SK-N-SH (cell line): ENCODE results near the gene RARA. TPM values are rescaled to one million over a fixed set of nuclear protein-coding genes. Genes with fewer than 3 reads are reported as not detected.

Experiments used
- CTCF ChIA-PET: fragments of 300-600, 350-600 bp; formaldehyde crosslinking; extraction: SDS; loops from one replicate; lab custom pipeline; 2021; lab: Yijun Ruan, JAX
- POLR2A ChIA-PET: fragments of 350-600 bp; sonication (Branson Sonifier 250); formaldehyde crosslinking; extraction: SDS; loops from one replicate; lab custom pipeline; 2020; ENCODE audit warnings: antibody characterized with exemption, inconsistent platforms; lab: Yijun Ruan, JAX
- DNase-seq: peaks from one replicate; pipeline ENCODE4 v3.0.0; 2012
- H2AFZ ChIP-seq: fragments of 200-600 bp; sonication (generic); 2 replicates; pipeline ENCODE4 v1.8.1; 2016; ENCODE audit warnings: antibody characterized with exemption, mild to moderate bottlenecking, low read depth
- H3F3A ChIP-seq: fragments of 200-600 bp; sonication (generic); replicated peaks from 2 replicates; pipeline ENCODE3; 2016; ENCODE audit warnings: antibody characterized with exemption, mild to moderate bottlenecking; ENCODE audit not compliant: insufficient read depth
- H3K27ac ChIP-seq, 2 experiments: fragments of 200-500 bp in 1 of 2; fragments of 200-600 bp in 1 of 2; sonication (Bioruptor generic) in 1 of 2; sonication (generic), shearing (Covaris generic) in 1 of 2; 2 replicates each; pipeline versions ENCODE4 v1.5.1 to v1.6.1; 2014 to 2016; ENCODE audit warnings: low read depth in 2 of 2, inconsistent platforms in 1 of 2, low read length in 1 of 2, mild to moderate bottlenecking in 1 of 2, mixed read lengths in 1 of 2
- H3K27me3 ChIP-seq: fragments of 200-600 bp; sonication (generic), shearing (Covaris generic); 2 replicates; pipeline ENCODE4 v1.6.1; 2016; ENCODE audit warnings: mixed run types; ENCODE audit not compliant: insufficient read depth
- H3K36me3 ChIP-seq, 2 experiments: fragments of 200-500 bp in 1 of 2; fragments of 200-600 bp in 1 of 2; sonication (Bioruptor generic) in 1 of 2; sonication (generic) in 1 of 2; replicated peaks in 1 of 2; 2 replicates each; pipeline versions ENCODE3 to v1.5.1; 2014 to 2016; ENCODE audit warnings: low read length in 1 of 2, mild to moderate bottlenecking in 1 of 2; ENCODE audit not compliant: insufficient read depth in 2 of 2, control insufficient read depth in 1 of 2
- H3K4me1 ChIP-seq, 2 experiments: fragments of 200-500 bp in 1 of 2; fragments of 200-600 bp in 1 of 2; sonication (Bioruptor generic) in 1 of 2; sonication (generic), shearing (Covaris generic) in 1 of 2; 2 replicates each; pipeline versions ENCODE4 v1.5.1 to v1.6.1; 2014 to 2016; ENCODE audit warnings: low read depth in 1 of 2, low read length in 1 of 2, mixed run types in 1 of 2; ENCODE audit not compliant: insufficient read depth in 2 of 2, control insufficient read depth in 1 of 2
- H3K4me2 ChIP-seq: fragments of 200-600 bp; sonication (generic), shearing (Covaris generic); 2 replicates; pipeline ENCODE4 v1.6.1; 2017; ENCODE audit warnings: mixed run types
- H3K4me3 ChIP-seq, 2 experiments: fragments of 200-500 bp in 1 of 2; fragments of 200-600 bp in 1 of 2; sonication (Bioruptor generic) in 1 of 2; sonication (generic), shearing (Covaris generic) in 1 of 2; 2 replicates each; pipeline versions ENCODE4 v1.5.1 to v1.8.1; 2014 to 2016; ENCODE audit warnings: low read depth in 2 of 2, inconsistent platforms in 1 of 2, low read length in 1 of 2, mild to moderate bottlenecking in 1 of 2, mixed read lengths in 1 of 2, moderate library complexity in 1 of 2
- H3K79me2 ChIP-seq: fragments of 200-600 bp; sonication (generic); 2 replicates; pipeline ENCODE4 v1.8.1; 2017; ENCODE audit warnings: mild to moderate bottlenecking; ENCODE audit not compliant: insufficient read depth
- H3K9ac ChIP-seq: fragments of 200-600 bp; sonication (generic); 2 replicates; pipeline ENCODE4 v1.6.1; 2017; ENCODE audit warnings: mixed run types
- H3K9me2 ChIP-seq: fragments of 200-600 bp; sonication (generic); 2 replicates; pipeline ENCODE4 v1.6.1; 2017; ENCODE audit warnings: mixed run types
- H3K9me3 ChIP-seq: fragments of 200-600 bp; sonication (generic); 2 replicates; pipeline ENCODE4 v1.6.1; 2017; ENCODE audit warnings: mixed run types, mild to moderate bottlenecking, moderate library complexity
- H4K20me1 ChIP-seq: fragments of 200-600 bp; sonication (generic); 2 replicates; pipeline ENCODE4 v1.6.1; 2017; ENCODE audit warnings: mild to moderate bottlenecking, mixed run types; ENCODE audit not compliant: insufficient read depth
- EP300 ChIP-seq, 2 experiments: IDR thresholded peaks; 2 replicates each; pipeline versions ENCODE4 v1.4.0 to v1.6.1; 2012; ENCODE audit warnings: borderline replicate concordance in 1 of 2, low read depth in 1 of 2, low read length in 1 of 2
- EZH2phosphoT487 ChIP-seq: fragments of 200-600 bp; sonication (generic); IDR thresholded peaks from 2 replicates; pipeline ENCODE4 v1.6.1; 2017; ENCODE audit warnings: low read depth, mixed run types, mild to moderate bottlenecking, antibody characterized with exemption, moderate library complexity, borderline replicate concordance
- FOXM1 ChIP-seq: IDR thresholded peaks from 2 replicates; pipeline ENCODE4 v1.4.0; 2012; ENCODE audit warnings: low read depth, mild to moderate bottlenecking
- GATA2 ChIP-seq: sonication (generic); formaldehyde crosslinking; IDR thresholded peaks from 2 replicates; pipeline ENCODE4 v1.5.0; 2020; ENCODE audit warnings: mild to moderate bottlenecking, missing genetic modification reagents
- JUND ChIP-seq: IDR thresholded peaks from 2 replicates; pipeline ENCODE4 v1.4.0; 2012
- MEF2A ChIP-seq: IDR thresholded peaks from 2 replicates; pipeline ENCODE4 v1.4.0; 2012; ENCODE audit warnings: low read depth, borderline replicate concordance
- MXI1 ChIP-seq: IDR thresholded peaks from 2 replicates; pipeline ENCODE4 v1.6.1; 2012; ENCODE audit warnings: mild to moderate bottlenecking, low read depth, low read length, improper control_type of control experiment
- NRF1 ChIP-seq: IDR thresholded peaks from 2 replicates; pipeline ENCODE4 v1.6.1; 2012; ENCODE audit warnings: low read depth, mild to moderate bottlenecking, low read length
- POLR2AphosphoS5 ChIP-seq: IDR thresholded peaks from 2 replicates; pipeline ENCODE4 v1.6.1; 2012; ENCODE audit warnings: low read depth, low read length
- RAD21 ChIP-seq: IDR thresholded peaks from 2 replicates; pipeline ENCODE4 v1.6.1; 2012; ENCODE audit warnings: mild to moderate bottlenecking, low read length
- RCOR1 ChIP-seq: fragments of 150-350 bp; IDR thresholded peaks from 2 replicates; pipeline ENCODE4 v1.6.1; 2017; ENCODE audit warnings: antibody characterized with exemption, low read length
- RFX5 ChIP-seq: IDR thresholded peaks from 2 replicates; pipeline ENCODE4 v1.6.1; 2012; ENCODE audit warnings: mild to moderate bottlenecking, improper control_type of control experiment, low read length
- SIN3A ChIP-seq: IDR thresholded peaks from 2 replicates; pipeline ENCODE4 v1.6.1; 2012; ENCODE audit warnings: low read depth, mild to moderate bottlenecking, low read length, moderate library complexity, borderline replicate concordance
- TCF12 ChIP-seq: IDR thresholded peaks from 2 replicates; pipeline ENCODE4 v1.4.0; 2012
- TEAD4 ChIP-seq: IDR thresholded peaks from 2 replicates; pipeline ENCODE4 v1.4.0; 2012; ENCODE audit warnings: mild to moderate bottlenecking, borderline replicate concordance; ENCODE audit not compliant: insufficient read depth
- WGBS: methylation state at CpG from one replicate; pipeline ENCODE4 v1.1.6; 2017; ENCODE audit warnings: low lambda C conversion rate; 5-methylcytosine and 5-hydroxymethylcytosine counted together
- polyA plus RNA-seq, 3 experiments: library from polyadenylated mRNA; depleted of rRNA; stranded (reverse); fragments of >200 nt; gene quantifications; 2 replicates each; pipeline ENCODE4 v1.2.3, GENCODE V29; 2012
- TF ChIP-seq, protein P1 (sequence below): IDR thresholded peaks from 2 replicates; pipeline ENCODE4 v1.6.1; 2012; ENCODE audit warnings: mild to moderate bottlenecking, low read depth, low read length, moderate library complexity
- TF ChIP-seq, protein P2 (sequence below): IDR thresholded peaks from 2 replicates; pipeline ENCODE4 v1.4.0; 2012; ENCODE audit warnings: low read depth
- TF ChIP-seq, protein P3 (sequence below): fragments of 200-600 bp; sonication (generic); IDR thresholded peaks from 2 replicates; pipeline ENCODE4 v1.6.1; 2017; ENCODE audit warnings: antibody characterized with exemption, mild to moderate bottlenecking, moderate library complexity
- TF ChIP-seq, protein P4 (sequence below): IDR thresholded peaks from 2 replicates; pipeline ENCODE4 v1.4.0; 2012; ENCODE audit warnings: low read depth, borderline replicate concordance
- TF ChIP-seq, protein P5 (sequence below): fragments of 150-350 bp; IDR thresholded peaks from 2 replicates; pipeline ENCODE4 v1.6.1; 2016; ENCODE audit warnings: mild to moderate bottlenecking, low read depth, low read length

Gene RARA
- polyA plus RNA-seq, 1 of the 3 experiments (the other 2 are of a cell fraction), result 13.3 TPM

DNA sequence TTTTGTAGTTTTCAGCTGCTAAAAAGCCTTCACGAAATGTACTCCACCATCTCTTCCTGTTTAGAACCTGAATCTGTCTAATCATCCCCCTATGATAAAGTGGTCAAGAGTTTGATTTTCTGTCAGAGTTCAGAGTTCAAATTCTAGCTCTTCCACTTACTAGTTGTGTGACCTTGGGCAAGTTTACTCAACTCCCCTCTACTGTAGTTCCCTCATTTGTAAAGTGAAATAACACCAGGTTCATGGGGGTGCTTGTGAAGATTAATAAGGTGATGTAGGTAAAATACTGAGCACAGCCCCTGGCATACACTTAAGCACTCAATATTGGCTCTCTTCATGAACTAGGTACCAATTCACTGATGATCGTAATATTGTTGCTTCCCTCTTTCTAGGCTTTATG lies 22.5 kb upstream of the RARA start (continued):
- no peak for TF ChIP-seq GATA2 (CRISPR knock-in tag)
- TF ChIP-seq, protein P1, sequence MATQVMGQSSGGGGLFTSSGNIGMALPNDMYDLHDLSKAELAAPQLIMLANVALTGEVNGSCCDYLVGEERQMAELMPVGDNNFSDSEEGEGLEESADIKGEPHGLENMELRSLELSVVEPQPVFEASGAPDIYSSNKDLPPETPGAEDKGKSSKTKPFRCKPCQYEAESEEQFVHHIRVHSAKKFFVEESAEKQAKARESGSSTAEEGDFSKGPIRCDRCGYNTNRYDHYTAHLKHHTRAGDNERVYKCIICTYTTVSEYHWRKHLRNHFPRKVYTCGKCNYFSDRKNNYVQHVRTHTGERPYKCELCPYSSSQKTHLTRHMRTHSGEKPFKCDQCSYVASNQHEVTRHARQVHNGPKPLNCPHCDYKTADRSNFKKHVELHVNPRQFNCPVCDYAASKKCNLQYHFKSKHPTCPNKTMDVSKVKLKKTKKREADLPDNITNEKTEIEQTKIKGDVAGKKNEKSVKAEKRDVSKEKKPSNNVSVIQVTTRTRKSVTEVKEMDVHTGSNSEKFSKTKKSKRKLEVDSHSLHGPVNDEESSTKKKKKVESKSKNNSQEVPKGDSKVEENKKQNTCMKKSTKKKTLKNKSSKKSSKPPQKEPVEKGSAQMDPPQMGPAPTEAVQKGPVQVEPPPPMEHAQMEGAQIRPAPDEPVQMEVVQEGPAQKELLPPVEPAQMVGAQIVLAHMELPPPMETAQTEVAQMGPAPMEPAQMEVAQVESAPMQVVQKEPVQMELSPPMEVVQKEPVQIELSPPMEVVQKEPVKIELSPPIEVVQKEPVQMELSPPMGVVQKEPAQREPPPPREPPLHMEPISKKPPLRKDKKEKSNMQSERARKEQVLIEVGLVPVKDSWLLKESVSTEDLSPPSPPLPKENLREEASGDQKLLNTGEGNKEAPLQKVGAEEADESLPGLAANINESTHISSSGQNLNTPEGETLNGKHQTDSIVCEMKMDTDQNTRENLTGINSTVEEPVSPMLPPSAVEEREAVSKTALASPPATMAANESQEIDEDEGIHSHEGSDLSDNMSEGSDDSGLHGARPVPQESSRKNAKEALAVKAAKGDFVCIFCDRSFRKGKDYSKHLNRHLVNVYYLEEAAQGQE, result no peak
- no peak for TF ChIP-seq NRF1
- TF ChIP-seq SIN3A, result no peak
- TF ChIP-seq, protein P2, sequence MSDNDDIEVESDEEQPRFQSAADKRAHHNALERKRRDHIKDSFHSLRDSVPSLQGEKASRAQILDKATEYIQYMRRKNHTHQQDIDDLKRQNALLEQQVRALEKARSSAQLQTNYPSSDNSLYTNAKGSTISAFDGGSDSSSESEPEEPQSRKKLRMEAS, result no peak
- no peak for TF ChIP-seq RFX5

DNA sequence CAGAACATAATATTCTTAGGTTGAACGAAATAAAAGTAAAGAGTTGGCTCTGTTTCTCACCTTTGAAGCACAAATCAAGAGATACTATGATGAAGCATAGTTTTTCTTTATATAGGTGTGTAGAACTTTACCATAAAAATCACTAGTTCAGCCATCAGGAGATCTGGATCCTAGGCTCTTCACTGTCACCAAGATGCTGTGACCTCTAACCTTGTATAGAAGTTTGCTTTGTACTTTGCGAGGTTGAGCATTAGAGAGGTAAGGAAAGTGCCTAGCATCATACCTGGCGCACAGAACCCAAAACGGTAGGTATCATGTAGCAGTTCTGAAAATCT lies 21.9 kb upstream of the RARA start:
- Histone ChIP-seq H3K9ac (no peak overlapping the region), H3K4me1 (peaks cover 7 to 11% of the 10 kb centered on the region in 2 experiments; a peak in 3 of 4 replicates), H3K9me3 (no peaks in the 10 kb centered on the region), H2AFZ (no peak overlapping the region; the same call in 1 of the 2 replicates), H3K4me2 (0 out of 2 replicates have a peak overlapping the region, but pooled peaks have one; percentile 23), H3F3A (peaks cover 38% of the 10 kb centered on the region), H3K27ac (peak overlapping the region in 1 of 2 experiments; percentile 18; a peak in 1 of 4 replicates), H3K27me3 (no peaks in the 10 kb centered on the region), H3K9me2 (no peaks in the 10 kb centered on the region), H4K20me1 (no peaks in the 10 kb centered on the region), H3K36me3 (peaks cover 10 to 14% of the 10 kb centered on the region in 2 experiments), H3K79me2 (peaks cover 30% of the 10 kb centered on the region), H3K4me3 (peak overlapping the region in 1 of 2 experiments; percentile 13; a peak in 1 of 4 replicates)
- ChIA-PET CTCF (interaction anchor here (1.5 kb wide), 1 partner anchor 95 kb away, joined by 8 read pairs; no protein-coding TSS in a partner anchor), POLR2A (no interaction called here)
- 43% methylated on average over 4 of the region's 4 CpGs for WGBS
- no peak for DNase-seq
- no peak for TF ChIP-seq RFX5
- TF ChIP-seq, protein P1, result no peak
- TF ChIP-seq, protein P3, sequence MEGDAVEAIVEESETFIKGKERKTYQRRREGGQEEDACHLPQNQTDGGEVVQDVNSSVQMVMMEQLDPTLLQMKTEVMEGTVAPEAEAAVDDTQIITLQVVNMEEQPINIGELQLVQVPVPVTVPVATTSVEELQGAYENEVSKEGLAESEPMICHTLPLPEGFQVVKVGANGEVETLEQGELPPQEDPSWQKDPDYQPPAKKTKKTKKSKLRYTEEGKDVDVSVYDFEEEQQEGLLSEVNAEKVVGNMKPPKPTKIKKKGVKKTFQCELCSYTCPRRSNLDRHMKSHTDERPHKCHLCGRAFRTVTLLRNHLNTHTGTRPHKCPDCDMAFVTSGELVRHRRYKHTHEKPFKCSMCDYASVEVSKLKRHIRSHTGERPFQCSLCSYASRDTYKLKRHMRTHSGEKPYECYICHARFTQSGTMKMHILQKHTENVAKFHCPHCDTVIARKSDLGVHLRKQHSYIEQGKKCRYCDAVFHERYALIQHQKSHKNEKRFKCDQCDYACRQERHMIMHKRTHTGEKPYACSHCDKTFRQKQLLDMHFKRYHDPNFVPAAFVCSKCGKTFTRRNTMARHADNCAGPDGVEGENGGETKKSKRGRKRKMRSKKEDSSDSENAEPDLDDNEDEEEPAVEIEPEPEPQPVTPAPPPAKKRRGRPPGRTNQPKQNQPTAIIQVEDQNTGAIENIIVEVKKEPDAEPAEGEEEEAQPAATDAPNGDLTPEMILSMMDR, result no peak
- no peak for TF ChIP-seq POLR2AphosphoS5
- no peak for TF ChIP-seq JUND
- no peak for TF ChIP-seq EP300 (IDR thresholded peaks at IDR 0.05; ENCODE audit: borderline replicate concordance in 1 of 2, low read depth in 1 of 2, low read length in 1 of 2)
- no peak for TF ChIP-seq FOXM1
- no peak for TF ChIP-seq MEF2A
- no peak for TF ChIP-seq EZH2phosphoT487
- no peak for TF ChIP-seq TCF12
- no peak for TF ChIP-seq SIN3A
- no peak for TF ChIP-seq TEAD4
- TF ChIP-seq, protein P4, sequence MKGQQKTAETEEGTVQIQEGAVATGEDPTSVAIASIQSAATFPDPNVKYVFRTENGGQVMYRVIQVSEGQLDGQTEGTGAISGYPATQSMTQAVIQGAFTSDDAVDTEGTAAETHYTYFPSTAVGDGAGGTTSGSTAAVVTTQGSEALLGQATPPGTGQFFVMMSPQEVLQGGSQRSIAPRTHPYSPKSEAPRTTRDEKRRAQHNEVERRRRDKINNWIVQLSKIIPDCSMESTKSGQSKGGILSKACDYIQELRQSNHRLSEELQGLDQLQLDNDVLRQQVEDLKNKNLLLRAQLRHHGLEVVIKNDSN, result no peak
- no peak for TF ChIP-seq RCOR1
- TF ChIP-seq RAD21, result no peak
- TF ChIP-seq, protein P5, sequence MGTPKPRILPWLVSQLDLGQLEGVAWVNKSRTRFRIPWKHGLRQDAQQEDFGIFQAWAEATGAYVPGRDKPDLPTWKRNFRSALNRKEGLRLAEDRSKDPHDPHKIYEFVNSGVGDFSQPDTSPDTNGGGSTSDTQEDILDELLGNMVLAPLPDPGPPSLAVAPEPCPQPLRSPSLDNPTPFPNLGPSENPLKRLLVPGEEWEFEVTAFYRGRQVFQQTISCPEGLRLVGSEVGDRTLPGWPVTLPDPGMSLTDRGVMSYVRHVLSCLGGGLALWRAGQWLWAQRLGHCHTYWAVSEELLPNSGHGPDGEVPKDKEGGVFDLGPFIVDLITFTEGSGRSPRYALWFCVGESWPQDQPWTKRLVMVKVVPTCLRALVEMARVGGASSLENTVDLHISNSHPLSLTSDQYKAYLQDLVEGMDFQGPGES, result no peak
- no peak for TF ChIP-seq MXI1
